Measurements from ENCODE around the gene TRIM46. TPM values are rescaled to one million over a fixed set of nuclear protein-coding genes. Genes with fewer than 3 reads are reported as not detected.

Gene TRIM46
- total and polyA plus RNA-seq, 2 of the 13 experiments (the other 11 are each of a cell fraction or from before 2014, with no cell fraction given) = 0.04 to 0.09 TPM

- TF ChIP-seq ZFP91 (CRISPR knock-in tag; IDR thresholded peaks at IDR 0.05; ENCODE audit: borderline replicate concordance) (peak; percentile 97), ZBED4 (CRISPR knock-in tag; IDR thresholded peaks at IDR 0.05; ENCODE audit: borderline replicate concordance) (peak; percentile 97), ZNF740 (CRISPR knock-in tag; IDR thresholded peaks at IDR 0.05) (peak; percentile 55), SPEN (CRISPR knock-in tag; IDR thresholded peaks at IDR 0.05; ENCODE audit: low read depth) (peak; percentile 99), USF2 (IDR thresholded peaks at IDR 0.05; ENCODE audit: low read depth, low read length) (peak; percentile 54), USF2 (CRISPR knock-in tag; IDR thresholded peaks at IDR 0.05; ENCODE audit: borderline replicate concordance) (peak; percentile 82; the same call in 1 of the 2 replicates), KLF13 (CRISPR knock-in tag; IDR thresholded peaks at IDR 0.05) (no peak), RCOR2 (CRISPR knock-in tag; IDR thresholded peaks at IDR 0.05) (peak; percentile 83; the same call in 1 of the 2 replicates), LRRFIP1 (CRISPR knock-in tag; conservative IDR thresholded peaks at IDR 0.05) (0 out of 2 replicates have a peak, but pooled peaks have one; percentile 47), UBTF (CRISPR knock-in tag; IDR thresholded peaks at IDR 0.05) (peak; percentile 94), TSC22D2 (CRISPR knock-in tag; IDR thresholded peaks at IDR 0.05; ENCODE audit: borderline replicate concordance) (peak; percentile 69; the same call in 1 of the 2 replicates)
Observed at GRCh38 chr1:155125946-155126555, 47.6 kb upstream of the TRIM46 start (continued).
